Activated naive CD8-positive, alpha-beta T cell treated with anti-CD3 and anti-CD28 coated beads for 36 hours (primary cell): ENCODE data around the gene ELAVL1. TPM values are rescaled to one million over a fixed set of nuclear protein-coding genes. Genes with fewer than 3 reads are reported as not detected.
"Not testable (repeated sequence)": the region's sequence is repeated elsewhere in the genome, so short reads cannot be mapped to it uniquely, and the experiment has no call there.

ENCODE experiments used
- DNase-seq: peaks from one replicate; pipeline ENCODE4 v3.0.0; 2021
- H3K27ac Mint-ChIP-seq: one replicate; pipeline ENCODE4 v1.8.0; 2022; ENCODE audit warnings: mild to moderate bottlenecking, moderate library complexity, mixed read lengths
- H3K27me3 Mint-ChIP-seq: one replicate; pipeline ENCODE4 v1.8.0; 2022; ENCODE audit warnings: mild to moderate bottlenecking, mixed read lengths
- H3K36me3 Mint-ChIP-seq: one replicate; pipeline ENCODE4 v1.8.0; 2021; ENCODE audit warnings: mild to moderate bottlenecking, mixed read lengths
- H3K4me1 Mint-ChIP-seq: one replicate; pipeline ENCODE4 v1.8.0; 2021; ENCODE audit warnings: mixed read lengths
- H3K4me3 Mint-ChIP-seq: one replicate; pipeline ENCODE4 v1.8.0; 2022; ENCODE audit warnings: mild to moderate bottlenecking, moderate library complexity, mixed read lengths
- H3K9me3 Mint-ChIP-seq: one replicate; pipeline ENCODE4 v1.8.0; 2022; ENCODE audit warnings: mixed read lengths
- total RNA-seq, 2 experiments: library from RNA; stranded (reverse); gene quantifications; one replicate each; pipeline ENCODE4 v1.2.3, GENCODE V29; 2021

Gene ELAVL1
- total RNA-seq, 2 experiments from 2014 or later, result 169 to 172 TPM

DNA sequence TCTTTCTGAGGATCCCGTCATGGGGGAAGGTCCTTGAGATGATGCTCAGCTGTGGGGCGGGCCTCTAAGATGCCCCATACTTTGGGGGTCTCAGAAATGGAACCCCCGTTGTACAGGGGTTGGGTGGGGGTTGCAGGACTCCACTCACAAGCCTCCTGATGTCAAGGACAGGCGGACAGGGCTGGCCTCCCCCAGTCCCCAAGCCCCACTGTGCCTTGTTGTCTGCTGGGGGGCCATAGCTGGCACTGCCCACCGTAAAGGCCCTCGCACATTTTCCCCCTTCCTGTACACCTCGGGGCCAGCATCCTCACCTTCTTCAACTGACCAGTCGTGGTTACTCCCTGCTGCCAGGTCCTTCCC lies 82.6 kb downstream of the ELAVL1 start:
- no peak for DNase-seq
- no peak overlapping the region for H3K27ac Mint-ChIP-seq
- H3K4me1 Mint-ChIP-seq, result peaks cover 25% of the 10 kb centered on the region
- H3K9me3 Mint-ChIP-seq, result no peaks in the 10 kb centered on the region
- peaks cover 7% of the 10 kb centered on the region for H3K36me3 Mint-ChIP-seq
- peaks cover 24% of the 10 kb centered on the region for H3K27me3 Mint-ChIP-seq
- H3K4me3 Mint-ChIP-seq, result no peak overlapping the region

DNA sequence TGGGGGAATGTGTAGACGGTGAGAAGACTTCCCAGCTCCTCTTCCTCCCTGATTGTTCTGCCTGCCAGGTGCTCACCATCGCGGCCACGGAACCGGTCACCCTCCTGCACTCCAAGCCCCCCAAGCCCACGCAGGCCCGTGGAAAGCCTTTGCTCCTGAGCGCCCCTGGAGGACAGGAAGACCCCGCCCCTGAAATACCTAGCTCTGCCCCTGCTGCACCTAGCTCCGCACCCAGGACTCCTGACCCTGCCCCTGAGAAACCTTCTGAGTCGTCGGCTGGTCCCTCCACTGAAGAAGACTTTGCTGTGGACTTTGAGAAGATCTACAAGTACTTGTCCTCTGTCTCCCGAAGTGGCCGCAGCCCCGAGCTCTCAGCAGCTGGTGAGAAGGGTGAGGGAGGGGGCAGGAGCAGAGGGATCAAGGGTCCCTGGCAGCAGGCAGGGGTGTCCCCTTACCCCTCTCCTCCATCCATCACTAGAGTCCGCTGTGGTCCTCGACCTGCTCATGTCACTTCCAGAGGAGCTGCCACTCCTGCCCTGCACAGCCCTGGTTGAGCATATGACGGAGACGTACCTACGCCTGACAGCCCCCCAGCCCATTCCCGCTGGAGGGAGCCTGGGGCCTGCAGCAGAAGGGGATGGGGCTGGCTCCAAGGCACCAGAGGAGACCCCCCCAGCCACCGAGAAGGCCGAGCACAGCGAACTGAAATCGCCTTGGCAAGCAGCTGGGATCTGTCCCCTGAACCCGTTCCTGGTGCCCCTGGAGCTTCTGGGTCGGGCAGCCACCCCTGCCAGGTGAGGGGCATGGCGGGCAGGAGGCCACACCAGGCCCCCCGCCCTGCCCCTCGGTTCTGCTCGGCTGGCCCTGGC lies 83.2 kb downstream of the ELAVL1 start:
- Mint-ChIP-seq H3K27ac (no peak overlapping the region), H3K4me3 (peak overlapping the region; percentile 34), H3K4me1 (peaks cover 25% of the 10 kb centered on the region), H3K9me3 (no peaks in the 10 kb centered on the region), H3K27me3 (peaks cover 27% of the 10 kb centered on the region), H3K36me3 (peaks cover 7% of the 10 kb centered on the region)
- no peak for DNase-seq

- peaks cover 32% of the 10 kb centered on the region for H3K27me3 Mint-ChIP-seq
- peak overlapping the region; percentile 76 for H3K4me3 Mint-ChIP-seq
- H3K36me3 Mint-ChIP-seq, result peaks cover 6% of the 10 kb centered on the region
- H3K27ac Mint-ChIP-seq, result peak overlapping the region; percentile 82
- DNase-seq, result no peak
- H3K4me1 Mint-ChIP-seq, result peaks cover 26% of the 10 kb centered on the region
- H3K9me3 Mint-ChIP-seq, result no peaks in the 10 kb centered on the region
Measured at GRCh38 chr19:7921302-7921966, 84.0 kb downstream of the ELAVL1 start.

GRCh38 chr19:7920519-7921301 lies 84.7 kb downstream of the ELAVL1 start:
- peak; percentile 94 for DNase-seq
- Mint-ChIP-seq H3K36me3 (peaks cover 3% of the 10 kb centered on the region), H3K4me1 (peaks cover 23% of the 10 kb centered on the region), H3K4me3 (peak overlapping the region; percentile 76), H3K27ac (peak overlapping the region; percentile 82), H3K27me3 (peaks cover 35% of the 10 kb centered on the region), H3K9me3 (no peaks in the 10 kb centered on the region)

- peaks cover 3% of the 10 kb centered on the region for H3K36me3 Mint-ChIP-seq
- H3K27me3 Mint-ChIP-seq, result peaks cover 44% of the 10 kb centered on the region
- peak within 1 kb of the TSS; percentile 82 for H3K27ac Mint-ChIP-seq
- peak; percentile 97 for DNase-seq
- H3K4me3 Mint-ChIP-seq, result peak within 1 kb of the TSS; percentile 76
- H3K9me3 Mint-ChIP-seq, result no peaks in the 10 kb centered on the region
- peaks cover 26% of the 10 kb centered on the region for H3K4me1 Mint-ChIP-seq
Measured at GRCh38 chr19:7919610-7920518, 85.6 kb downstream of the ELAVL1 start, which contains the start of gene SNAPC2. SNAPC2 (plus strand) TSS chr19:7920338; CDS start chr19:7920367, 29 bp downstream.

- H3K9me3 Mint-ChIP-seq, result no peaks in the 10 kb centered on the region
- peaks cover 26% of the 10 kb centered on the region for H3K4me1 Mint-ChIP-seq
- DNase-seq, result no peak
- H3K27me3 Mint-ChIP-seq, result peaks cover 51% of the 10 kb centered on the region
- H3K36me3 Mint-ChIP-seq, result peaks cover 3% of the 10 kb centered on the region
- H3K27ac Mint-ChIP-seq, result no peak overlapping the region
- peak overlapping the region; percentile 76 for H3K4me3 Mint-ChIP-seq
Measured at GRCh38 chr19:7918615-7919421, 86.6 kb downstream of the ELAVL1 start.

- not testable (repeated sequence) for DNase-seq, H3K27ac Mint-ChIP-seq, H3K9me3 Mint-ChIP-seq, H3K36me3 Mint-ChIP-seq
- H3K4me1 Mint-ChIP-seq, result peaks cover 26% of the 10 kb centered on the region
- H3K27me3 Mint-ChIP-seq, result peaks cover 51% of the 10 kb centered on the region
- H3K4me3 Mint-ChIP-seq, result peak overlapping the region; percentile 55
Measured at GRCh38 chr19:7918062-7918614, 87.3 kb downstream of the ELAVL1 start.

DNA sequence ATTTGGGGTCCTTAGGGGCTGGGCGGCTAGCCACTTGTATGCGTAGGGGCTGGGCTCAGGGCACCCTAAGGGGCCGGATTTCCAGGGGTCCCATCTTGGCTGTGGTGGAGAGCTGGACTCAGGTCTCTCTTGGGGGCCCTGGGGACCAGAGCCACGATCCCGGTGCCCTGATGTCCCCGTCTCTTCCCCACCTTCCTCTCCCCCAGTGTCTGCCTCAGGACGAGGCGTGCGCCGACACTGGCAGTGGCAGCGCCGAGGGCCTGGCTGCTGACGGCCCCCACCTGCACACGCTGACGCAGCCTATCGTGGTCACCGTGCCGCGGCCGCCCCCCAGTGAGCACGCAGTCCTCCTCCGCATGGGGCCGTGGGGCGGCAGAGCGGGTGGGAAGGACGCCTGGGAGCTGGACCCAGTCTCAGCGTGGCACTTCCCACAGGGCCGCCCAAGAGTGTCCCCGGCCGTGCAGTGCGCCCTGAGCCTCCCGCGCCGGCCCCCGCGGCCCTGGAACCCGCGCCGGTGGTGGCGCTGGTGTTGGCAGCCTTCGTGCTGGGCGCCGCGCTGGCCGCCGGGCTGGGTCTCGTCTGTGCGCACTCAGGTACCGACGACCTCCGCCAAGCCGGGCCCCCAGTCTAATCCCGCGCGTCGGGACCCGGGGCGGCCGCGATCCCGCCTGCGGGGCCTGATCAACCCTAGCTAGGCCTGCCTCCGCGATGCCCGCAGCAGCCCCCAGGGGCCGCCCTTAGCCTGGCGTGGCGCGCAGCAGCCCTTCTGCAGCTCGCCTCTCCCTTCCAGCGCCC lies 88.0 kb downstream of the ELAVL1 start:
- Mint-ChIP-seq H3K4me3 (peak overlapping the region; percentile 73), H3K4me1 (peaks cover 26% of the 10 kb centered on the region), H3K9me3 (no peaks in the 10 kb centered on the region), H3K36me3 (peaks cover 9% of the 10 kb centered on the region), H3K27ac (no peak overlapping the region), H3K27me3 (peaks cover 51% of the 10 kb centered on the region)
- DNase-seq, result peak; percentile 69

- H3K9me3 Mint-ChIP-seq, result no peaks in the 10 kb centered on the region
- H3K27me3 Mint-ChIP-seq, result peaks cover 51% of the 10 kb centered on the region
- H3K4me3 Mint-ChIP-seq, result peak overlapping the region; percentile 73
- peaks cover 9% of the 10 kb centered on the region for H3K36me3 Mint-ChIP-seq
- H3K27ac Mint-ChIP-seq, result peak overlapping the region; percentile 38
- peaks cover 21% of the 10 kb centered on the region for H3K4me1 Mint-ChIP-seq
- no peak for DNase-seq
Measured at GRCh38 chr19:7916955-7917266, 88.5 kb downstream of the ELAVL1 start.

DNA sequence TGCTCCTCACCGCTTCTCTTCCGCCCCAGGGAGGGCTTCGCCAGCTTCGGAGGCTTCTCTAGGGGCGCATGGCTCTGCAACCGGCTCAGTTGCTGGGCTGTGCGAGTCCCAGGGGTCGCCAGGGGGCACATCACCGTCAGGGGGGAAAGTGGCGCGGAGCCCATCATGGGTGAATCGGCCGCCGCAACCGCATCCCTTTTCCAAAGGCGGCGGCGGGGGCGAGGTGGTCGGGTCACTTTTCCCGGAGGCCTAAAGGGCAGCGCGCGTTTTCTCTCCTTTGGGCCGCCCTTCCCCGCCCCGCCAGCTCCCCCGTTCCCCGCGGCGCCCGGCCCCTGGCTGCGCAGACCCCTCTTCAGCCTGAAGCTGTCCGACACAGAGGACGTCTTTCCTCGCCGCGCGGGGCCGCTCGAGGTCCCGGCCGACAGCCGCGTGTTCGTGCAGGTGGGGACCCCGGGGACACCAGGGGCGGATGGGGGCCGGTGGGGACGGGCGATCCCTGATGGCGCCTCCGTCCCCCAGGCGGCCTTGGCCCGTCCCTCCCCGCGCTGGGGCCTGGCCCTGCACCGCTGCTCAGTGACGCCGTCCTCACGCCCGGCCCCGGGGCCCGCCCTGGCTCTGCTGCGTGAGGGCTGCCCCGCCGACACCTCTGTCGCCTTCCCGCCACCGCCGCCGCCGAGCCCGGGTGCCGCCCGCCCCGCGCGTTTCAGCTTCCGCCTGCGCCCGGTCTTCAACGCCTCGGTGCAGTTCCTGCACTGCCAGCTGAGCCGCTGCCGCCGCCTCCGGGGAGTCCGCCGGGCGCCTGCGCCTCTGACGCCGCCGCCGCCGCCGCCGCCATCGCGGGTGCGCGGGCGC lies 89.1 kb downstream of the ELAVL1 start:
- peaks cover 11% of the 10 kb centered on the region for H3K36me3 Mint-ChIP-seq
- H3K27ac Mint-ChIP-seq, result no peak overlapping the region
- H3K27me3 Mint-ChIP-seq, result peaks cover 51% of the 10 kb centered on the region
- DNase-seq, result peak; percentile 76
- peak overlapping the region; percentile 57 for H3K4me3 Mint-ChIP-seq
- H3K4me1 Mint-ChIP-seq, result peaks cover 19% of the 10 kb centered on the region
- no peaks in the 10 kb centered on the region for H3K9me3 Mint-ChIP-seq

DNA sequence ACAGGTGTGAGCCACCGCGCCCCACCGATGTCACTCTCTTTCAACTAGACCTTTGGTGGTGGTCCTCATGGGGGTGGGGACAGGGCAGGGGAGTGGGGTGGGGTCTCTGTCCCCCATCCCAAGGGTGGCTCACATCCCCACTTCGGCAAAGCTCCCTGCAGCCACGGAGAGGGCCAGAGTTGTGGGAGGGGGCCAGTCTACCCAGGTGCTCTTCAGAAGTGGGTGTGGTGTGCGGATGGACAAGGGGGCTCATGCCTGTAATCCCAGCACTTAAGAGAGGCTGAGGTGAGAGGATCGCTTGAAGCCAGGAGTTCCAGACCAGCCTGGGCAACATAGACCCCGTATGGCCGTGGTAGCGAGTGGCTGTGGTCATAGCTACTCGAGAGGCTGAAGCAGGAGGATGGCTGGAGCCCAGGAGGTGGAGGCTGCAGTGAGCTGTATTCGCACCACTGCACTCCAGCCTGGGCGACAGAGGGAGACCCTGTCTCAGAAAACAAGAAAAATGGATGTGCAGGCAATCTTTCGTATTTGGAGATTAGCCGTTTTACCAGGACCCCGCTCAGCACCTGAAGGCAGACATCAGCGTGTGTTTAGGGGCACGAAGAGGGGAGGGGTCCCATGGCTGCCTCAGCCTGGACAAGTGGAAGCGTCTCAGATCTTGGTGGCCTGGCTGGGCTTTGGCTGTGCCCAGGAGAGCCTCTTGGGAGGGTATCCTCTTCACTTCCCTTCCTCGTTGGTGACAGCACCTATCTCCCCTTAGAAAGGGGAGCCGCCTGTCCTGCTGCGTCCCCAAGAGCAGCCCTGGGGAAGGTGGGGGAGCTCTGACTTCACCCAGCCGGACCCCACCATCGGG lies 90.0 kb downstream of the ELAVL1 start:
- DNase-seq, result no peak
- H3K9me3 Mint-ChIP-seq, result no peaks in the 10 kb centered on the region
- H3K27ac Mint-ChIP-seq, result no peak overlapping the region
- H3K27me3 Mint-ChIP-seq, result peaks cover 51% of the 10 kb centered on the region
- peaks cover 15% of the 10 kb centered on the region for H3K36me3 Mint-ChIP-seq
- H3K4me1 Mint-ChIP-seq, result peaks cover 14% of the 10 kb centered on the region
- H3K4me3 Mint-ChIP-seq, result peak overlapping the region; percentile 57
